Spleen (tissue), 11 donors: ENCODE measurements around the gene CYRIA. TPM values are rescaled to one million over a fixed set of nuclear protein-coding genes. Genes with fewer than 3 reads are reported as not detected.

Experiments used
- DNase-seq: peaks from one replicate; pipeline ENCODE4 v3.0.0-alpha.2; 2020
- H3K27ac ChIP-seq, 8 donors: fragments of 200-600 bp; sonication (generic) in 7 of 8; 1 replicate in 4 of 8; 2 replicates in 4 of 8; pipeline versions ENCODE4 v1.5.0 to v1.8.0; 2016 to 2021; ENCODE audit warnings: inconsistent platforms in 4 of 8, mild to moderate bottlenecking in 4 of 8, moderate library complexity in 1 of 8
- H3K27me3 ChIP-seq, 7 donors: fragments of 200-600 bp; sonication (generic) in 6 of 7; replicated peaks in 1 of 7; 1 replicate in 4 of 7; 2 replicates in 3 of 7; pipeline versions ENCODE4 v1.5.0 to v1.8.0; 2016 to 2021; ENCODE audit warnings: inconsistent platforms in 3 of 7, mild to moderate bottlenecking in 1 of 7
- H3K36me3 ChIP-seq, 6 donors: fragments of 200-600 bp; sonication (generic) in 5 of 6; 1 replicate in 4 of 6; 2 replicates in 2 of 6; pipeline versions ENCODE4 v1.5.0 to v1.8.0; 2016 to 2021; ENCODE audit warnings: inconsistent platforms in 2 of 6
- H3K4me1 ChIP-seq, 6 donors: fragments of 200-600 bp; sonication (generic) in 5 of 6; 1 replicate in 3 of 6; 2 replicates in 3 of 6; pipeline versions ENCODE4 v1.5.0 to v1.8.0; 2016 to 2021; ENCODE audit warnings: inconsistent platforms in 3 of 6
- H3K4me3 ChIP-seq, 8 donors: fragments of 200-600 bp; sonication (generic) in 7 of 8; 1 replicate in 4 of 8; 2 replicates in 4 of 8; pipeline versions ENCODE4 v1.5.0 to v1.8.0; 2016 to 2021; ENCODE audit warnings: inconsistent platforms in 4 of 8, mild to moderate bottlenecking in 4 of 8, moderate library complexity in 2 of 8
- H3K9me3 ChIP-seq, 8 donors: fragments of 200-600 bp; sonication (generic) in 7 of 8; 1 replicate in 4 of 8; 2 replicates in 4 of 8; pipeline versions ENCODE4 v1.5.0 to v1.8.0; 2016 to 2021; ENCODE audit warnings: inconsistent platforms in 4 of 8
- POLR2A ChIP-seq, 3 donors: fragments of 450-650 bp; IDR thresholded peaks; one replicate each; pipeline ENCODE4 v1.5.1; 2017; ENCODE audit warnings: antibody characterized with exemption in 3 of 3, mild to moderate bottlenecking in 1 of 3
- POLR2AphosphoS5 ChIP-seq, 3 donors: sonication (generic); formaldehyde crosslinking; IDR thresholded peaks; one replicate each; pipeline ENCODE4 v1.5.1; 2017; ENCODE audit warnings: antibody characterized with exemption in 3 of 3
- WGBS, 5 donors: extraction: QIAGEN DNeasy Blood & Tissue Kit in 3 of 5; methylation state at CpG; one replicate each; pipeline versions ENCODE4 v1.1.5 to v1.1.7; 2013 to 2018; 5-methylcytosine and 5-hydroxymethylcytosine counted together
- intact Hi-C: fragments of 100-400 bp; cut with DNase I; formaldehyde crosslinking; loops from one replicate; pipeline ENCODE4 v1.15.0; 2023; ENCODE audit warnings: low total_unique reads
- polyA plus RNA-seq, 3 donors: library from polyadenylated mRNA; stranded (reverse); fragments of 200-250 nt; gene quantifications; one replicate each; pipeline ENCODE4 v1.2.1, GENCODE V29; 2013
- total RNA-seq, 7 donors: library from RNA; depleted of rRNA in 3 of 7; stranded (reverse); fragments of >200 nt in 3 of 7; fragmentation: NEBNext Ultra II Directional in 4 of 7; extraction: Animal tissue kit (Norgen Biotek cat#: 25700) in 4 of 7; gene quantifications; one replicate each; pipeline versions ENCODE4 v1.1.0 to v1.2.1, GENCODE V29; 2016 to 2021
- TF ChIP-seq, protein P1 (sequence below), 11 experiments: fragments of 200-600 bp in 7 of 11; fragments of 450-650 bp in 4 of 11; sonication (generic) in 4 of 11; IDR thresholded peaks in 8 of 11; conservative IDR thresholded peaks in 3 of 11; 1 replicate in 7 of 11; 2 replicates in 4 of 11; pipeline versions ENCODE4 v1.4.0 to v1.8.0; 2016 to 2021; ENCODE audit warnings: antibody characterized with exemption in 11 of 11, inconsistent platforms in 4 of 11, mild to moderate bottlenecking in 1 of 11
- donor health status: healthy with polysubstance abuse.
- donor health status: DM: no; HTN: no; CAD: no; lungs with moderate emphysema.
- donor health status: DM: no; HTN: no; CAD: no.
- donor health status: Bipolar disorder and iron deficiency.
- donor health status: healthy.
- donor health status: DM: no; HTN: no; CAD: no.
- donor health status: DM: yes; HTN: yes; CAD: no.

The CYRIA gene
- total and polyA plus RNA-seq, 10 donors = 11.1 to 87.9 (median 65.7) TPM

DNA sequence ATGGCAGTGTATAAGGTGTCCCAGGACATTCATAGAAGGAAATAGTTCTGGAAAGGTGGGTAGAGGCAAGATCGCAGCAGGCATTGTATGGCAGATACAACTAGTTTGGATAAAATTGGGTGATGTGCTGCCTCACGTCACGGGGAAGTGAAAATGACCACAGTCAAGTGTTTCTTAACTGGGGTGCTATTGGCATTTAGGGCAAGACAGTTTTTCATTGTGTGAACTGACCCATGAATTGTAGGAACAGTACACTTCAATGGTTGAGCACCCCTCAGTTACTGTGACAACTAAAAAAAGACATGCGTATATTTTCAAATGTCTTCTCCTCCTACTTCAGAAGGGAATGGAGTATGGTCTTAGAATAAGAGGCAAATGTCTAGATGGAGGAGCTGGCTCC is 22.3 kb upstream of the CYRIA start:
- H3K9me3 ChIP-seq = no peaks in the 10 kb centered on the region
- no peak overlapping the region for H3K27ac ChIP-seq
- H3K4me3 ChIP-seq = no peak overlapping the region
- H3K36me3 ChIP-seq = no peaks in the 10 kb centered on the region
- peaks cover 0 to 13% (median 2%) of the 10 kb centered on the region in 6 donors for H3K4me1 ChIP-seq
- H3K27me3 ChIP-seq = no peaks in the 10 kb centered on the region
- TF ChIP-seq, protein P1, sequence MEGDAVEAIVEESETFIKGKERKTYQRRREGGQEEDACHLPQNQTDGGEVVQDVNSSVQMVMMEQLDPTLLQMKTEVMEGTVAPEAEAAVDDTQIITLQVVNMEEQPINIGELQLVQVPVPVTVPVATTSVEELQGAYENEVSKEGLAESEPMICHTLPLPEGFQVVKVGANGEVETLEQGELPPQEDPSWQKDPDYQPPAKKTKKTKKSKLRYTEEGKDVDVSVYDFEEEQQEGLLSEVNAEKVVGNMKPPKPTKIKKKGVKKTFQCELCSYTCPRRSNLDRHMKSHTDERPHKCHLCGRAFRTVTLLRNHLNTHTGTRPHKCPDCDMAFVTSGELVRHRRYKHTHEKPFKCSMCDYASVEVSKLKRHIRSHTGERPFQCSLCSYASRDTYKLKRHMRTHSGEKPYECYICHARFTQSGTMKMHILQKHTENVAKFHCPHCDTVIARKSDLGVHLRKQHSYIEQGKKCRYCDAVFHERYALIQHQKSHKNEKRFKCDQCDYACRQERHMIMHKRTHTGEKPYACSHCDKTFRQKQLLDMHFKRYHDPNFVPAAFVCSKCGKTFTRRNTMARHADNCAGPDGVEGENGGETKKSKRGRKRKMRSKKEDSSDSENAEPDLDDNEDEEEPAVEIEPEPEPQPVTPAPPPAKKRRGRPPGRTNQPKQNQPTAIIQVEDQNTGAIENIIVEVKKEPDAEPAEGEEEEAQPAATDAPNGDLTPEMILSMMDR (IDR thresholded peaks at IDR 0.05 in 8 of 11, conservative IDR thresholded peaks at IDR 0.05 in 3 of 11) = no peak
- no peak for TF ChIP-seq POLR2A (IDR thresholded peaks at IDR 0.05)
- no peak for TF ChIP-seq POLR2AphosphoS5 (IDR thresholded peaks at IDR 0.05)
- intact Hi-C loops = no loop called here
- DNase-seq = no peak
- WGBS, 5 donors = 61 to 71% (median 66%) methylated on average over 4 of the region's 4 CpGs

DNA sequence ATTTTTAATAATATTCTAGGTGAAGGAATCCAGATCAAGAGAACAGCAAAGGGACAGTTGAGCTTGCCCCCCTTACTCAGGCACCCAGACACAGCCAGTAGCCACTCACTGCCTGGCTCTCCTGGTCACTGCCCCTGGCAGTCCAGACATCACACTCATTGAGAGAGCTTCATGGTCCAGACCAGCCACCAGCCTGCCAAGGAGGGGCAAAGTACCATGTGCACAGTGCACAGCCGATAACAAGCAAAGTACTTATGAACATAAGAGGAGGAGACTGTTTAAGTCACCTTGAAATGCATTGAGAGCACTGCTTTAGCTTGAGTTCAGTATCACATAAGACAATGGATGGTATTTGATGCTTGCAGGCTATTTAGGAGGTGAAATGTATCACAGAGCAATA is 21.6 kb upstream of the CYRIA start:
- H3K36me3 ChIP-seq = no peaks in the 10 kb centered on the region
- H3K4me1 ChIP-seq = peaks cover 0 to 13% (median 2%) of the 10 kb centered on the region in 6 donors
- TF ChIP-seq, protein P1 (IDR thresholded peaks at IDR 0.05 in 8 of 11, conservative IDR thresholded peaks at IDR 0.05 in 3 of 11) = no peak
- TF ChIP-seq POLR2A (IDR thresholded peaks at IDR 0.05) = no peak
- TF ChIP-seq POLR2AphosphoS5 (IDR thresholded peaks at IDR 0.05) = no peak
- DNase-seq = no peak
- no peaks in the 10 kb centered on the region for H3K27me3 ChIP-seq
- H3K4me3 ChIP-seq = no peak overlapping the region
- no peak overlapping the region for H3K27ac ChIP-seq
- WGBS, 5 donors = 56 to 100% (median 93%) methylated on average over 1 of the region's 1 CpG
- H3K9me3 ChIP-seq = no peaks in the 10 kb centered on the region
- intact Hi-C loops = no loop called here

DNA sequence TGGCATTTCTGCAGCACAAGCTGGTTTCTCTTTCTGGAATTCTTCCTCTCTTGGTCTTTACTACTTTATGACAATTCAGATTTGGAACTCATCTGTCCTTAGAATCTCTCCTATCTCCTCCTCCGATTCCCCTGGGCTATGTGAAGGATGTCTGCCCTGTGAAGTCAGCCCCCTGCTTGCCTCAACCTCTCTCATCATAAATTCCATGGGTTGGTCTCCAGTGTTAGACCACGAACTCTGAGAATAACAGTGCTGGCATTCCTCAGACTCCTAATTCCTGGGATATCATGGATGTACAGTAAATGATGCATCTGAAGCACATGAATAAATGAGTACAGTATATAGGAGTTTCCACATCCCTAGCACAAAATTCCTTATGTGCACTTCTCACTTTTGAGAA is 21.0 kb upstream of the CYRIA start:
- TF ChIP-seq, protein P1 (IDR thresholded peaks at IDR 0.05 in 8 of 11, conservative IDR thresholded peaks at IDR 0.05 in 3 of 11) = no peak
- no peak for TF ChIP-seq POLR2A (IDR thresholded peaks at IDR 0.05)
- TF ChIP-seq POLR2AphosphoS5 (IDR thresholded peaks at IDR 0.05) = no peak
- WGBS, 5 donors = 73 to 88% (median 84%) methylated on average over 2 of the region's 2 CpGs
- H3K4me3 ChIP-seq = no peak overlapping the region
- H3K27me3 ChIP-seq = no peaks in the 10 kb centered on the region
- peaks cover 0 to 13% (median 2%) of the 10 kb centered on the region in 6 donors for H3K4me1 ChIP-seq
- intact Hi-C loops = no loop called here
- H3K36me3 ChIP-seq = no peaks in the 10 kb centered on the region
- DNase-seq = no peak
- H3K27ac ChIP-seq = no peak overlapping the region
- H3K9me3 ChIP-seq = no peaks in the 10 kb centered on the region

DNA sequence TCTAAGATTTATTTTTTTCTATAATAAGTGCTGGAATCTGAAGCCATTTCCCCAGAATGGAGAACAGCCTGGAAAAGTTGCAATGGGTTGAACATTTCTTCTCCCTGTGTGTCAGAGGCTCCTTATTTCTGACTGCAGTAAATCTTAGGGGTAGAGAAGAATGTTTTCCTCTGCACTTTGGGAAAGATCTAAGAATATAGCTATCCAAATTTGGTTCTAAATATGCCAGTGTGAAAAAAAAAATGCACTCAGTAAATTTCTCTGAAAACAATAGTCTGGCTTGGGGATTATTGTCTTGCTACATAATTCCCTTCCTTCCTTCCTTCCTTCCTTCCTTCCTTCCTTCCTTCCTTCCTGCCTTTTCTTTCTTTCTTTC is 19.7 kb upstream of the CYRIA start:
- DNase-seq = no peak
- TF ChIP-seq, protein P1 (IDR thresholded peaks at IDR 0.05 in 8 of 11, conservative IDR thresholded peaks at IDR 0.05 in 3 of 11) = no peak
- TF ChIP-seq POLR2A (IDR thresholded peaks at IDR 0.05) (no peak), POLR2AphosphoS5 (IDR thresholded peaks at IDR 0.05) (no peak)
- H3K4me1 ChIP-seq = peaks cover 0 to 13% (median 2%) of the 10 kb centered on the region in 6 donors
- H3K27me3 ChIP-seq = no peaks in the 10 kb centered on the region
- no peak overlapping the region for H3K27ac ChIP-seq
- H3K4me3 ChIP-seq = no peak overlapping the region
- no peaks in the 10 kb centered on the region for H3K36me3 ChIP-seq
- H3K9me3 ChIP-seq = no peaks in the 10 kb centered on the region
- intact Hi-C loops = no loop called here
